ENCODE data around the gene GPC6. TPM values are rescaled to one million over a fixed set of nuclear protein-coding genes. Genes with fewer than 3 reads are reported as not detected.

GPC6 gene
- total RNA-seq, 1 experiment from 2014 or later, result 0.22 TPM

GRCh38 chr13:93235258-93236015, 8.8 kb downstream of the GPC6 start:
- Histone ChIP-seq H2AFZ (ENCODE audit: low read depth, low read length, poor library complexity, severe bottlenecking) (no peak overlapping the region), H3K27ac (ENCODE audit: low read depth, low read length) (no peak overlapping the region), H3K27me3 (ENCODE audit: insufficient read depth, low read length) (no peaks in the 10 kb centered on the region), H3K79me2 (ENCODE audit: insufficient read depth, low read length) (no peaks in the 10 kb centered on the region), H3K4me1 (ENCODE audit: control insufficient read depth in 1 of 2, insufficient read depth in 2 of 2, low read length in 2 of 2) (no peaks in the 10 kb centered on the region), H3K9me2 (ENCODE audit: insufficient read depth) (no peaks in the 10 kb centered on the region), H3K36me3 (ENCODE audit: control insufficient read depth in 1 of 2, insufficient read depth in 2 of 2, low read length in 2 of 2) (no peaks in the 10 kb centered on the region), H3K4me3 (replicated peaks in 1 of 2; ENCODE audit: low read depth in 1 of 2, low read length in 2 of 2) (no peak overlapping the region), H3K9ac (ENCODE audit: low read length) (no peak overlapping the region), H3K9me3 (ENCODE audit: control insufficient read depth in 1 of 2, insufficient read depth in 1 of 2, low read depth in 1 of 2, low read length in 2 of 2) (peaks cover 13% of the 10 kb centered on the region in 2 experiments; a peak in 3 of 4 replicates), H4K20me1 (ENCODE audit: insufficient read depth) (no peaks in the 10 kb centered on the region; the same call in 1 of the 2 replicates), H3K4me2 (ENCODE audit: low read length) (no peak overlapping the region)
- intact Hi-C loops (cut with micrococcal nuclease), result no loop called here
- ChIA-PET CTCF (no interaction called here), RAD21 (ENCODE audit: low non-redundant PET in 1 of 2, low total read pairs in 2 of 2, uncharacterized antibody in 2 of 2, unreplicated experiment in 2 of 2) (no interaction called here), POLR2A (no interaction called here)
- TF ChIP-seq ELF1 (IDR thresholded peaks at IDR 0.05; ENCODE audit: borderline replicate concordance, low read depth), result no peak
- no peak for TF ChIP-seq RAD21 (IDR thresholded peaks at IDR 0.05; ENCODE audit: low read depth)
- TF ChIP-seq ZNF274 (IDR thresholded peaks at IDR 0.05; ENCODE audit: low read depth, low read length), result no peak
- no peak for TF ChIP-seq SRF (IDR thresholded peaks at IDR 0.05; ENCODE audit: low read depth)
- TF ChIP-seq, protein P1, sequence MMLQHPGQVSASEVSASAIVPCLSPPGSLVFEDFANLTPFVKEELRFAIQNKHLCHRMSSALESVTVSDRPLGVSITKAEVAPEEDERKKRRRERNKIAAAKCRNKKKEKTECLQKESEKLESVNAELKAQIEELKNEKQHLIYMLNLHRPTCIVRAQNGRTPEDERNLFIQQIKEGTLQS (IDR thresholded peaks at IDR 0.05), result no peak
- no peak for TF ChIP-seq CEBPB (IDR thresholded peaks at IDR 0.05; ENCODE audit: low read depth)
- no peak for TF ChIP-seq EGR1 (IDR thresholded peaks at IDR 0.05; ENCODE audit: low read depth)
- no peak for TF ChIP-seq SP1 (IDR thresholded peaks at IDR 0.05; ENCODE audit: low read depth)
- no peak for TF ChIP-seq FOSL1 (IDR thresholded peaks at IDR 0.05; ENCODE audit: low read depth)
- TF ChIP-seq POLR2AphosphoS5 (IDR thresholded peaks at IDR 0.05; ENCODE audit: low read depth, low read length), result no peak
- no peak for TF ChIP-seq SIN3A (IDR thresholded peaks at IDR 0.05; ENCODE audit: low read depth)
- TF ChIP-seq, protein P2, sequence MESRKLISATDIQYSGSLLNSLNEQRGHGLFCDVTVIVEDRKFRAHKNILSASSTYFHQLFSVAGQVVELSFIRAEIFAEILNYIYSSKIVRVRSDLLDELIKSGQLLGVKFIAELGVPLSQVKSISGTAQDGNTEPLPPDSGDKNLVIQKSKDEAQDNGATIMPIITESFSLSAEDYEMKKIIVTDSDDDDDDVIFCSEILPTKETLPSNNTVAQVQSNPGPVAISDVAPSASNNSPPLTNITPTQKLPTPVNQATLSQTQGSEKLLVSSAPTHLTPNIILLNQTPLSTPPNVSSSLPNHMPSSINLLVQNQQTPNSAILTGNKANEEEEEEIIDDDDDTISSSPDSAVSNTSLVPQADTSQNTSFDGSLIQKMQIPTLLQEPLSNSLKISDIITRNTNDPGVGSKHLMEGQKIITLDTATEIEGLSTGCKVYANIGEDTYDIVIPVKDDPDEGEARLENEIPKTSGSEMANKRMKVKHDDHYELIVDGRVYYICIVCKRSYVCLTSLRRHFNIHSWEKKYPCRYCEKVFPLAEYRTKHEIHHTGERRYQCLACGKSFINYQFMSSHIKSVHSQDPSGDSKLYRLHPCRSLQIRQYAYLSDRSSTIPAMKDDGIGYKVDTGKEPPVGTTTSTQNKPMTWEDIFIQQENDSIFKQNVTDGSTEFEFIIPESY (IDR thresholded peaks at IDR 0.05; ENCODE audit: extremely low read depth, insufficient replicate concordance, low read length), result no peak
- no peak for TF ChIP-seq JUND (IDR thresholded peaks at IDR 0.05)
- TF ChIP-seq, protein P3, sequence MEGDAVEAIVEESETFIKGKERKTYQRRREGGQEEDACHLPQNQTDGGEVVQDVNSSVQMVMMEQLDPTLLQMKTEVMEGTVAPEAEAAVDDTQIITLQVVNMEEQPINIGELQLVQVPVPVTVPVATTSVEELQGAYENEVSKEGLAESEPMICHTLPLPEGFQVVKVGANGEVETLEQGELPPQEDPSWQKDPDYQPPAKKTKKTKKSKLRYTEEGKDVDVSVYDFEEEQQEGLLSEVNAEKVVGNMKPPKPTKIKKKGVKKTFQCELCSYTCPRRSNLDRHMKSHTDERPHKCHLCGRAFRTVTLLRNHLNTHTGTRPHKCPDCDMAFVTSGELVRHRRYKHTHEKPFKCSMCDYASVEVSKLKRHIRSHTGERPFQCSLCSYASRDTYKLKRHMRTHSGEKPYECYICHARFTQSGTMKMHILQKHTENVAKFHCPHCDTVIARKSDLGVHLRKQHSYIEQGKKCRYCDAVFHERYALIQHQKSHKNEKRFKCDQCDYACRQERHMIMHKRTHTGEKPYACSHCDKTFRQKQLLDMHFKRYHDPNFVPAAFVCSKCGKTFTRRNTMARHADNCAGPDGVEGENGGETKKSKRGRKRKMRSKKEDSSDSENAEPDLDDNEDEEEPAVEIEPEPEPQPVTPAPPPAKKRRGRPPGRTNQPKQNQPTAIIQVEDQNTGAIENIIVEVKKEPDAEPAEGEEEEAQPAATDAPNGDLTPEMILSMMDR (IDR thresholded peaks at IDR 0.05 in 2 of 3, conservative IDR thresholded peaks at IDR 0.05 in 1 of 3; ENCODE audit: borderline replicate concordance in 1 of 3, insufficient read depth in 1 of 3, low read depth in 2 of 3, low read length in 2 of 3), result no peak
- TF ChIP-seq ZFX (IDR thresholded peaks at IDR 0.05), result no peak
- no peak for TF ChIP-seq EZH2 (IDR thresholded peaks at IDR 0.05)
- TF ChIP-seq, protein P4, sequence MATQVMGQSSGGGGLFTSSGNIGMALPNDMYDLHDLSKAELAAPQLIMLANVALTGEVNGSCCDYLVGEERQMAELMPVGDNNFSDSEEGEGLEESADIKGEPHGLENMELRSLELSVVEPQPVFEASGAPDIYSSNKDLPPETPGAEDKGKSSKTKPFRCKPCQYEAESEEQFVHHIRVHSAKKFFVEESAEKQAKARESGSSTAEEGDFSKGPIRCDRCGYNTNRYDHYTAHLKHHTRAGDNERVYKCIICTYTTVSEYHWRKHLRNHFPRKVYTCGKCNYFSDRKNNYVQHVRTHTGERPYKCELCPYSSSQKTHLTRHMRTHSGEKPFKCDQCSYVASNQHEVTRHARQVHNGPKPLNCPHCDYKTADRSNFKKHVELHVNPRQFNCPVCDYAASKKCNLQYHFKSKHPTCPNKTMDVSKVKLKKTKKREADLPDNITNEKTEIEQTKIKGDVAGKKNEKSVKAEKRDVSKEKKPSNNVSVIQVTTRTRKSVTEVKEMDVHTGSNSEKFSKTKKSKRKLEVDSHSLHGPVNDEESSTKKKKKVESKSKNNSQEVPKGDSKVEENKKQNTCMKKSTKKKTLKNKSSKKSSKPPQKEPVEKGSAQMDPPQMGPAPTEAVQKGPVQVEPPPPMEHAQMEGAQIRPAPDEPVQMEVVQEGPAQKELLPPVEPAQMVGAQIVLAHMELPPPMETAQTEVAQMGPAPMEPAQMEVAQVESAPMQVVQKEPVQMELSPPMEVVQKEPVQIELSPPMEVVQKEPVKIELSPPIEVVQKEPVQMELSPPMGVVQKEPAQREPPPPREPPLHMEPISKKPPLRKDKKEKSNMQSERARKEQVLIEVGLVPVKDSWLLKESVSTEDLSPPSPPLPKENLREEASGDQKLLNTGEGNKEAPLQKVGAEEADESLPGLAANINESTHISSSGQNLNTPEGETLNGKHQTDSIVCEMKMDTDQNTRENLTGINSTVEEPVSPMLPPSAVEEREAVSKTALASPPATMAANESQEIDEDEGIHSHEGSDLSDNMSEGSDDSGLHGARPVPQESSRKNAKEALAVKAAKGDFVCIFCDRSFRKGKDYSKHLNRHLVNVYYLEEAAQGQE (IDR thresholded peaks at IDR 0.05; ENCODE audit: low read depth), result no peak
- TF ChIP-seq, protein P5, sequence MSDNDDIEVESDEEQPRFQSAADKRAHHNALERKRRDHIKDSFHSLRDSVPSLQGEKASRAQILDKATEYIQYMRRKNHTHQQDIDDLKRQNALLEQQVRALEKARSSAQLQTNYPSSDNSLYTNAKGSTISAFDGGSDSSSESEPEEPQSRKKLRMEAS (IDR thresholded peaks at IDR 0.05), result no peak
- ATAC-seq, result no peak
- no TSS peak for BruUV-seq (replicated peaks)
- DNase-seq (ENCODE audit: low read depth, low spot score), result no peak
